OCI-LY1 (cell line): ENCODE results near the gene KIAA1755.

ENCODE experiments used
- CTCF ChIP-seq: fragments of 200-600 bp; sonication (generic), shearing (Covaris generic); IDR thresholded peaks from 2 replicates; pipeline ENCODE4 v1.5.1; 2017; ENCODE audit warnings: mild to moderate bottlenecking, antibody characterized with exemption, low read length, moderate library complexity, mixed read lengths
- EZH2 ChIP-seq: fragments of 200-600 bp; sonication (generic), shearing (Covaris generic); IDR thresholded peaks from 2 replicates; pipeline ENCODE4 v1.8.0; 2017; ENCODE audit warnings: borderline replicate concordance, mixed run types, mild to moderate bottlenecking, antibody characterized with exemption, low read length, moderate library complexity, mixed read lengths

- no peak for TF ChIP-seq CTCF
- TF ChIP-seq EZH2, result no peak
Observed at GRCh38 chr20:38170826-38171674, 89.5 kb downstream of the KIAA1755 start.
